SK-N-SH (cell line): ENCODE measurements around the gene MPDZ. TPM values are rescaled to one million over a fixed set of nuclear protein-coding genes. Genes with fewer than 3 reads are reported as not detected.

Experiments
- CTCF ChIA-PET: fragments of 300-600, 350-600 bp; formaldehyde crosslinking; extraction: SDS; loops from one replicate; lab custom pipeline; 2021; lab: Yijun Ruan, JAX
- POLR2A ChIA-PET: fragments of 350-600 bp; sonication (Branson Sonifier 250); formaldehyde crosslinking; extraction: SDS; loops from one replicate; lab custom pipeline; 2020; ENCODE audit warnings: antibody characterized with exemption, inconsistent platforms; lab: Yijun Ruan, JAX
- DNase-seq: peaks from one replicate; pipeline ENCODE4 v3.0.0; 2012
- H2AFZ ChIP-seq: fragments of 200-600 bp; sonication (generic); 2 replicates; pipeline ENCODE4 v1.8.1; 2016; ENCODE audit warnings: antibody characterized with exemption, mild to moderate bottlenecking, low read depth
- H3F3A ChIP-seq: fragments of 200-600 bp; sonication (generic); replicated peaks from 2 replicates; pipeline ENCODE3; 2016; ENCODE audit warnings: antibody characterized with exemption, mild to moderate bottlenecking; ENCODE audit not compliant: insufficient read depth
- H3K27ac ChIP-seq, 2 experiments: fragments of 200-500 bp in 1 of 2; fragments of 200-600 bp in 1 of 2; sonication (Bioruptor generic) in 1 of 2; sonication (generic), shearing (Covaris generic) in 1 of 2; 2 replicates each; pipeline versions ENCODE4 v1.5.1 to v1.6.1; 2014 to 2016; ENCODE audit warnings: low read depth in 2 of 2, inconsistent platforms in 1 of 2, low read length in 1 of 2, mild to moderate bottlenecking in 1 of 2, mixed read lengths in 1 of 2
- H3K27me3 ChIP-seq: fragments of 200-600 bp; sonication (generic), shearing (Covaris generic); 2 replicates; pipeline ENCODE4 v1.6.1; 2016; ENCODE audit warnings: mixed run types; ENCODE audit not compliant: insufficient read depth
- H3K36me3 ChIP-seq, 2 experiments: fragments of 200-500 bp in 1 of 2; fragments of 200-600 bp in 1 of 2; sonication (Bioruptor generic) in 1 of 2; sonication (generic) in 1 of 2; replicated peaks in 1 of 2; 2 replicates each; pipeline versions ENCODE3 to v1.5.1; 2014 to 2016; ENCODE audit warnings: low read length in 1 of 2, mild to moderate bottlenecking in 1 of 2; ENCODE audit not compliant: insufficient read depth in 2 of 2, control insufficient read depth in 1 of 2
- H3K4me1 ChIP-seq, 2 experiments: fragments of 200-500 bp in 1 of 2; fragments of 200-600 bp in 1 of 2; sonication (Bioruptor generic) in 1 of 2; sonication (generic), shearing (Covaris generic) in 1 of 2; 2 replicates each; pipeline versions ENCODE4 v1.5.1 to v1.6.1; 2014 to 2016; ENCODE audit warnings: low read depth in 1 of 2, low read length in 1 of 2, mixed run types in 1 of 2; ENCODE audit not compliant: insufficient read depth in 2 of 2, control insufficient read depth in 1 of 2
- H3K4me2 ChIP-seq: fragments of 200-600 bp; sonication (generic), shearing (Covaris generic); 2 replicates; pipeline ENCODE4 v1.6.1; 2017; ENCODE audit warnings: mixed run types
- H3K4me3 ChIP-seq, 2 experiments: fragments of 200-500 bp in 1 of 2; fragments of 200-600 bp in 1 of 2; sonication (Bioruptor generic) in 1 of 2; sonication (generic), shearing (Covaris generic) in 1 of 2; 2 replicates each; pipeline versions ENCODE4 v1.5.1 to v1.8.1; 2014 to 2016; ENCODE audit warnings: low read depth in 2 of 2, inconsistent platforms in 1 of 2, low read length in 1 of 2, mild to moderate bottlenecking in 1 of 2, mixed read lengths in 1 of 2, moderate library complexity in 1 of 2
- H3K79me2 ChIP-seq: fragments of 200-600 bp; sonication (generic); 2 replicates; pipeline ENCODE4 v1.8.1; 2017; ENCODE audit warnings: mild to moderate bottlenecking; ENCODE audit not compliant: insufficient read depth
- H3K9ac ChIP-seq: fragments of 200-600 bp; sonication (generic); 2 replicates; pipeline ENCODE4 v1.6.1; 2017; ENCODE audit warnings: mixed run types
- H3K9me2 ChIP-seq: fragments of 200-600 bp; sonication (generic); 2 replicates; pipeline ENCODE4 v1.6.1; 2017; ENCODE audit warnings: mixed run types
- H3K9me3 ChIP-seq: fragments of 200-600 bp; sonication (generic); 2 replicates; pipeline ENCODE4 v1.6.1; 2017; ENCODE audit warnings: mixed run types, mild to moderate bottlenecking, moderate library complexity
- H4K20me1 ChIP-seq: fragments of 200-600 bp; sonication (generic); 2 replicates; pipeline ENCODE4 v1.6.1; 2017; ENCODE audit warnings: mild to moderate bottlenecking, mixed run types; ENCODE audit not compliant: insufficient read depth
- CHD2 ChIP-seq: fragments of 150-350 bp; IDR thresholded peaks from 2 replicates; pipeline ENCODE4 v1.6.1; 2018; ENCODE audit warnings: low read length; ENCODE audit not compliant: partially characterized antibody
- ELF1 ChIP-seq: IDR thresholded peaks from 2 replicates; pipeline ENCODE4 v1.4.0; 2012
- EZH2phosphoT487 ChIP-seq: fragments of 200-600 bp; sonication (generic); IDR thresholded peaks from 2 replicates; pipeline ENCODE4 v1.6.1; 2017; ENCODE audit warnings: low read depth, mixed run types, mild to moderate bottlenecking, antibody characterized with exemption, moderate library complexity, borderline replicate concordance
- FOXM1 ChIP-seq: IDR thresholded peaks from 2 replicates; pipeline ENCODE4 v1.4.0; 2012; ENCODE audit warnings: low read depth, mild to moderate bottlenecking
- GABPA ChIP-seq: IDR thresholded peaks from 2 replicates; pipeline ENCODE4 v1.4.0; 2012; ENCODE audit warnings: low read depth, mild to moderate bottlenecking
- GATA2 ChIP-seq: sonication (generic); formaldehyde crosslinking; IDR thresholded peaks from 2 replicates; pipeline ENCODE4 v1.5.0; 2020; ENCODE audit warnings: mild to moderate bottlenecking, missing genetic modification reagents
- NRF1 ChIP-seq: IDR thresholded peaks from 2 replicates; pipeline ENCODE4 v1.6.1; 2012; ENCODE audit warnings: low read depth, mild to moderate bottlenecking, low read length
- PBX3 ChIP-seq: IDR thresholded peaks from 2 replicates; pipeline ENCODE4; 2012
- RAD21 ChIP-seq: IDR thresholded peaks from 2 replicates; pipeline ENCODE4 v1.6.1; 2012; ENCODE audit warnings: mild to moderate bottlenecking, low read length
- REST ChIP-seq: IDR thresholded peaks from 2 replicates; pipeline ENCODE4 v1.6.1; 2012; ENCODE audit warnings: mild to moderate bottlenecking, low read depth, low read length, moderate library complexity
- RFX5 ChIP-seq: IDR thresholded peaks from 2 replicates; pipeline ENCODE4 v1.6.1; 2012; ENCODE audit warnings: mild to moderate bottlenecking, improper control_type of control experiment, low read length
- SIN3A ChIP-seq: IDR thresholded peaks from 2 replicates; pipeline ENCODE4 v1.6.1; 2012; ENCODE audit warnings: low read depth, mild to moderate bottlenecking, low read length, moderate library complexity, borderline replicate concordance
- SMC3 ChIP-seq: IDR thresholded peaks from 2 replicates; pipeline ENCODE4 v1.6.1; 2012; ENCODE audit warnings: low read depth, low read length, improper control_type of control experiment
- TCF12 ChIP-seq: IDR thresholded peaks from 2 replicates; pipeline ENCODE4 v1.4.0; 2012
- TEAD4 ChIP-seq: IDR thresholded peaks from 2 replicates; pipeline ENCODE4 v1.4.0; 2012; ENCODE audit warnings: mild to moderate bottlenecking, borderline replicate concordance; ENCODE audit not compliant: insufficient read depth
- WGBS: methylation state at CpG from one replicate; pipeline ENCODE4 v1.1.6; 2017; ENCODE audit warnings: low lambda C conversion rate; 5-methylcytosine and 5-hydroxymethylcytosine counted together
- polyA plus RNA-seq, 3 experiments: library from polyadenylated mRNA; depleted of rRNA; stranded (reverse); fragments of >200 nt; gene quantifications; 2 replicates each; pipeline ENCODE4 v1.2.3, GENCODE V29; 2012
- TF ChIP-seq, protein P1 (sequence below): fragments of 200-600 bp; sonication (generic); IDR thresholded peaks from 2 replicates; pipeline ENCODE4 v1.6.1; 2017; ENCODE audit warnings: antibody characterized with exemption, mild to moderate bottlenecking, moderate library complexity
- TF ChIP-seq, protein P2 (sequence below): IDR thresholded peaks from 2 replicates; pipeline ENCODE4 v1.4.0; 2012; ENCODE audit warnings: low read depth
- TF ChIP-seq, protein P3 (sequence below): fragments of 150-350 bp; IDR thresholded peaks from 2 replicates; pipeline ENCODE4 v1.6.1; 2017; ENCODE audit warnings: antibody characterized with exemption, low read length, low read depth, borderline replicate concordance

Gene MPDZ
- polyA plus RNA-seq, 1 of the 3 experiments (the other 2 are of a cell fraction), result 20.5 TPM

DNA sequence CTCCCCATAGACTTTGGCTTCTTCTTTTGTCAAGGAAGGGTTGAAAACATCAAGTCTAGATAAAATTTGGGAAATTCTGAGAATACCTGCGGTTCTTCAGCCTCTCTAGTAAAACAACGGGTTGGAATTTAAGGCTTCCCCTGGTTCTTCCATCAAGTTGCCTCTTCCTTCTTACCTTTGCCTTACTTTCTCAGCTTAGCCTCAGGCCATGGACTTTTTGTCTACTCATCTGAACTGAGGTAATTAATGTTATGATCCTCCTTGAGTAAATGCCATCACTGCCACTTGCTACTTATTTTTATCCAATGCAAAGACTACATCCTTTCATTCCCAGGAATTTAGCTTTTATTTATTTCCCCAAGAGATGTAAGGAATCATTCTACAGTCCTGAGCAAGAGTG, 184.4 kb downstream of the MPDZ start:
- WGBS, result 95% methylated on average over 2 of the region's 2 CpGs
- no peaks in the 10 kb centered on the region for H3K27me3 ChIP-seq

More for the DNA sequence above, 184.4 kb downstream of the MPDZ start:
- TF ChIP-seq REST (no peak), TCF12 (no peak), ELF1 (no peak), FOXM1 (no peak), RFX5 (no peak), EZH2phosphoT487 (no peak), TEAD4 (no peak), CHD2 (no peak), GABPA (no peak), SMC3 (no peak), RAD21 (no peak), PBX3 (no peak), NRF1 (no peak), GATA2 (CRISPR knock-in tag) (no peak), SIN3A (no peak)
- TF ChIP-seq, protein P1, sequence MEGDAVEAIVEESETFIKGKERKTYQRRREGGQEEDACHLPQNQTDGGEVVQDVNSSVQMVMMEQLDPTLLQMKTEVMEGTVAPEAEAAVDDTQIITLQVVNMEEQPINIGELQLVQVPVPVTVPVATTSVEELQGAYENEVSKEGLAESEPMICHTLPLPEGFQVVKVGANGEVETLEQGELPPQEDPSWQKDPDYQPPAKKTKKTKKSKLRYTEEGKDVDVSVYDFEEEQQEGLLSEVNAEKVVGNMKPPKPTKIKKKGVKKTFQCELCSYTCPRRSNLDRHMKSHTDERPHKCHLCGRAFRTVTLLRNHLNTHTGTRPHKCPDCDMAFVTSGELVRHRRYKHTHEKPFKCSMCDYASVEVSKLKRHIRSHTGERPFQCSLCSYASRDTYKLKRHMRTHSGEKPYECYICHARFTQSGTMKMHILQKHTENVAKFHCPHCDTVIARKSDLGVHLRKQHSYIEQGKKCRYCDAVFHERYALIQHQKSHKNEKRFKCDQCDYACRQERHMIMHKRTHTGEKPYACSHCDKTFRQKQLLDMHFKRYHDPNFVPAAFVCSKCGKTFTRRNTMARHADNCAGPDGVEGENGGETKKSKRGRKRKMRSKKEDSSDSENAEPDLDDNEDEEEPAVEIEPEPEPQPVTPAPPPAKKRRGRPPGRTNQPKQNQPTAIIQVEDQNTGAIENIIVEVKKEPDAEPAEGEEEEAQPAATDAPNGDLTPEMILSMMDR, result no peak
- TF ChIP-seq, protein P2, sequence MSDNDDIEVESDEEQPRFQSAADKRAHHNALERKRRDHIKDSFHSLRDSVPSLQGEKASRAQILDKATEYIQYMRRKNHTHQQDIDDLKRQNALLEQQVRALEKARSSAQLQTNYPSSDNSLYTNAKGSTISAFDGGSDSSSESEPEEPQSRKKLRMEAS, result no peak
- TF ChIP-seq, protein P3, sequence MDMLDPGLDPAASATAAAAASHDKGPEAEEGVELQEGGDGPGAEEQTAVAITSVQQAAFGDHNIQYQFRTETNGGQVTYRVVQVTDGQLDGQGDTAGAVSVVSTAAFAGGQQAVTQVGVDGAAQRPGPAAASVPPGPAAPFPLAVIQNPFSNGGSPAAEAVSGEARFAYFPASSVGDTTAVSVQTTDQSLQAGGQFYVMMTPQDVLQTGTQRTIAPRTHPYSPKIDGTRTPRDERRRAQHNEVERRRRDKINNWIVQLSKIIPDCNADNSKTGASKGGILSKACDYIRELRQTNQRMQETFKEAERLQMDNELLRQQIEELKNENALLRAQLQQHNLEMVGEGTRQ, result no peak
- H4K20me1 ChIP-seq, result no peaks in the 10 kb centered on the region
- H3K79me2 ChIP-seq, result no peaks in the 10 kb centered on the region
- no peaks in the 10 kb centered on the region for H3F3A ChIP-seq
- DNase-seq, result no peak
- no peak overlapping the region for H3K9ac ChIP-seq
- H3K4me2 ChIP-seq, result no peak overlapping the region
- CTCF ChIA-PET, result interaction anchor here (1.6 kb wide), 1 partner anchor 393 kb away, joined by 5 read pairs; no protein-coding TSS in a partner anchor
- no peaks in the 10 kb centered on the region for H3K9me3 ChIP-seq
- no peaks in the 10 kb centered on the region; a peak in 1 of 4 replicates for H3K4me1 ChIP-seq
- no peak overlapping the region for H3K27ac ChIP-seq
- H3K36me3 ChIP-seq, result no peaks in the 10 kb centered on the region
- no peak overlapping the region for H2AFZ ChIP-seq
- POLR2A ChIA-PET, result no interaction called here
- H3K4me3 ChIP-seq, result no peak overlapping the region
- H3K9me2 ChIP-seq, result no peaks in the 10 kb centered on the region
